Fibroblast of pulmonary artery (primary cell): ENCODE data around the gene RPTOR.

Experiments used
- DNase-seq: peaks from one replicate; pipeline ENCODE4 v3.0.0-alpha.2; 2010; ENCODE audit warnings: low read depth
- H3K4me3 ChIP-seq: replicated peaks from 2 replicates; pipeline ENCODE4 v1.5.1; 2011; ENCODE audit warnings: low read depth, mild to moderate bottlenecking, control low read depth, low read length, moderate library complexity
- TF ChIP-seq, protein P1 (sequence below): IDR thresholded peaks from 2 replicates; pipeline ENCODE4 v1.5.1; 2011; ENCODE audit warnings: mild to moderate bottlenecking, control low read depth, low read length, inconsistent platforms; ENCODE audit errors: missing control alignments

The RPTOR gene

GRCh38 chr17:80882926-80883685, 338.5 kb downstream of the RPTOR start:
- DNase-seq, result no peak
- no peak overlapping the region for H3K4me3 ChIP-seq
- TF ChIP-seq, protein P1, sequence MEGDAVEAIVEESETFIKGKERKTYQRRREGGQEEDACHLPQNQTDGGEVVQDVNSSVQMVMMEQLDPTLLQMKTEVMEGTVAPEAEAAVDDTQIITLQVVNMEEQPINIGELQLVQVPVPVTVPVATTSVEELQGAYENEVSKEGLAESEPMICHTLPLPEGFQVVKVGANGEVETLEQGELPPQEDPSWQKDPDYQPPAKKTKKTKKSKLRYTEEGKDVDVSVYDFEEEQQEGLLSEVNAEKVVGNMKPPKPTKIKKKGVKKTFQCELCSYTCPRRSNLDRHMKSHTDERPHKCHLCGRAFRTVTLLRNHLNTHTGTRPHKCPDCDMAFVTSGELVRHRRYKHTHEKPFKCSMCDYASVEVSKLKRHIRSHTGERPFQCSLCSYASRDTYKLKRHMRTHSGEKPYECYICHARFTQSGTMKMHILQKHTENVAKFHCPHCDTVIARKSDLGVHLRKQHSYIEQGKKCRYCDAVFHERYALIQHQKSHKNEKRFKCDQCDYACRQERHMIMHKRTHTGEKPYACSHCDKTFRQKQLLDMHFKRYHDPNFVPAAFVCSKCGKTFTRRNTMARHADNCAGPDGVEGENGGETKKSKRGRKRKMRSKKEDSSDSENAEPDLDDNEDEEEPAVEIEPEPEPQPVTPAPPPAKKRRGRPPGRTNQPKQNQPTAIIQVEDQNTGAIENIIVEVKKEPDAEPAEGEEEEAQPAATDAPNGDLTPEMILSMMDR, result no peak

GRCh38 chr17:80883831-80884735, 339.4 kb downstream of the RPTOR start:
- TF ChIP-seq, protein P1, result no peak
- no peak overlapping the region for H3K4me3 ChIP-seq
- DNase-seq, result no peak

DNA sequence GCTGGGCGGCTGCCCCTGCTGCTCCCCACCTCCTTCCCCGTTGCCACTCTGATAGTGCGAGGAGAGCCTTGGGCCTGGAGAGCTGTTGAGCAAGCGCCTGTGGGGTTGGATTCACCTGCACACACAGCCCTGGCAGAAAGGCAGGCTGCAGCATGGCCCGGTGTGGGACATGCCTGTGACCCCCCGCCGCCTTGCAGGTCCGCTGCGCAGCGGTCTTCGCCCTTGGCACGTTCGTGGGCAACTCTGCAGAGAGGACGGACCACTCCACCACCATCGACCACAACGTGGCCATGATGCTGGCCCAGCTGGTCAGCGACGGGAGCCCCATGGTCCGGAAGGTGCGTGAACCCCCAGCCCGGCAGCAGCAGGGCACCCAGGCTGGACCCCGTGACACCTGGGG, 340.2 kb downstream of the RPTOR start:
- no peak for DNase-seq
- TF ChIP-seq, protein P1, result no peak
- no peak overlapping the region for H3K4me3 ChIP-seq

DNA sequence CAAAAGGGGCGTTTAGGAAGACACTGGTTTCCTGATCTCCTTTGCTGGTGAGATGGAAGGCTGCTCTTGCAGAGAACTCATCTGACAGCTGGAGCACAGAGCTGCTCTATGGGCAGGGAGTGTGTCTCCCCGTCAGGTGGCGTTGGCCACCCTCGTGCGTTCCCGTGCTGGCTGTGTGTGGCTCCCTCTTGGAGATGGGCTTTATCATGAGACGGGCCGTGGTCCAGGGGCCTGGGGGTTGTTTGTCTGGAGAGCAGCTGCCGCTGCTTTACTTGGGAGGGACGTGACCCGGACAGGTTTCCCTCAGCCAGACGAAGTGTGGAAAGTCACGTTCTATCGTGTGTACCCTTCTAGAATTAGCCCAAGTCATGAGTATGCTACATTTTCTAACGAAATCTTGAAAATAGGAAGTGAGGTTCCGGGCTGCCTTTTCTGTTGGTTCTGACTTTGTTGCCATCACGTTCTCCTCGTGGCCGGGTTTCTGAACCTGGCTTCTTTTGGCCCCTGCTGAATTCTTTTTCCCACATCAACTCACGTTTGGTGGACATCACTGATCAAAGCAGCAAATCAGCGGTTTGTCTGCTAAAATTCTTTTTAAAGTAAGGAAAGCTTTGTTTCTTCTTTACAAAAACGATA, 341.4 kb downstream of the RPTOR start:
- TF ChIP-seq, protein P1, result no peak
- no peak overlapping the region for H3K4me3 ChIP-seq
- no peak for DNase-seq

GRCh38 chr17:80886641-80887573, 342.3 kb downstream of the RPTOR start:
- H3K4me3 ChIP-seq, result no peak overlapping the region
- no peak for DNase-seq
- TF ChIP-seq, protein P1, result no peak

DNA sequence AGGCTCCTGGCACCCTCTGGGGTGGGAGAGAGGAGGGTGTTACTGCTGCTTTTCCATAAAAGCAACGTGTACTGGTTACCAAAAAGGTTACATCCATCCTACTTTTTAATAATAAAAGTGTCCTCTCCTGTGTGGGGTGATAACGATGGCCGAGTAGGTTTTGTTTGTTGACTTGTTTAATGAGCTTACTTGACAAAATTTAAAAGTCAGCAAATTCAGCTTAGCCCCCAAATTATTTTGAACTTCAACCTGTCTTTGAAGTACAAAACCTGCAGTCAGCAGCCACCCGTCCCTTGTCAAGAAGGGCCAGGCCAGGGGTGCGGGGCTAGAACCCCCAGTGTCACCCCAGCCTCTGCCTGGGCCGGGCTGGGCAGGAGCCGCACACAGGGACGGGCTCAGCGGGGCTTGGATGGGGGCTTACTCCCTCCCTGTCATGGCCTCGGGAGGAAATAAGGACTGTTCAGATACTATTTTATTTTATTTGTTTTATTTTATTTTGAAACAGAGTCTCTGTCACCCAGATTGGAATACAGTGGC, 343.1 kb downstream of the RPTOR start:
- DNase-seq, result no peak
- TF ChIP-seq, protein P1, result no peak
- H3K4me3 ChIP-seq, result no peak overlapping the region
